Ureter (tissue), 1 donor: Measurements from ENCODE around the gene FAM241B. TPM values are rescaled to one million over a fixed set of nuclear protein-coding genes. Genes with fewer than 3 reads are reported as not detected.

ENCODE experiments used
- DNase-seq: peaks from one replicate; pipeline ENCODE4 v3.0.0-alpha.2; 2020; ENCODE audit warnings: low spot score
- total RNA-seq: library from RNA; stranded (reverse); gene quantifications from one replicate; pipeline ENCODE4 v1.2.4, GENCODE V29; 2023
- donor health status: DM: yes; HTN: yes; CAD: no.

Gene FAM241B
- total RNA-seq, 1 donor from 2014 or later = 5.6 TPM

GRCh38 chr10:69665474-69666320 is 35.6 kb downstream of the FAM241B start:
- DNase-seq = no peak

- DNase-seq = no peak
These were observed 36.7 kb downstream of the FAM241B start for GRCh38 chr10:69666756-69667155.

GRCh38 chr10:69668721-69669120 is 38.7 kb downstream of the FAM241B start:
- no peak for DNase-seq

DNA sequence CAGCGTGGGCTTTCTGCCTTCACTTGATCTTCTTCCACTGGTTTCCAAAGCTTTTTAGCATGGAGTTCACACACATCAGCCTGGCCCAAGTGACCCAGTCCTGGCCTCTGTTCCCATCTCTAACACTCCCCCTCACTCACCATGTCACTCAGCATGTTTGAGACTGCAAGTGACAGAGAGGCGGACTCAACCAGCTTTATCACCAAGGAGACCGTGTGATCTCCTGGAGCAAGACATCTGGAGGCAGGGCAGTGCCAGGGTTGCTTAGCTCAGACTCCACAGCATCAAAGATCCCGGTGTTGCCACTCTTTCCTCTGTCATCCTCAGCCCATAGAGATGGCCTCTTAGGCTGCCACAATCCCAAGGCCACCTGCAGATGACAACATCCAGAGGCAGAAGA is 39.4 kb downstream of the FAM241B start:
- DNase-seq = no peak

DNA sequence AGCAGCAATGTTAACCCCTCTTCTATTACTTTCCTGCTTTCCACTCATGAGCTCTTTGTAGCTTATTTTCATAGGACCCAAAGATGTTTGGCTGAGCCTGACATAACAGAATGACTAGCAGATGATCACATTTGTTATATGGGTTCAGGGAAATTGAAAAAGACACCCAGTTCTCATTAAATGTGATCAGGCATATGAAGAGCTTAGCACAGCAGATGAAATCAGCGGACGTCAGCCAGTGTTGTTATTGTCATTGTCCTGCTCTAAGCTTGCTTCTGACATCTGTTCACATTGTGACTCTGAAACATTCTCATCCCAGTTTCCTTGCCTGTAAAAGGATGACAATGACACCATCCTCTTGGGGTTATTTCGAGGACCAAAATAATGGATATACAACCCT is 43.5 kb downstream of the FAM241B start:
- DNase-seq = no peak

- DNase-seq = no peak
These were observed 44.7 kb downstream of the FAM241B start for GRCh38 chr10:69674786-69675185.

DNA sequence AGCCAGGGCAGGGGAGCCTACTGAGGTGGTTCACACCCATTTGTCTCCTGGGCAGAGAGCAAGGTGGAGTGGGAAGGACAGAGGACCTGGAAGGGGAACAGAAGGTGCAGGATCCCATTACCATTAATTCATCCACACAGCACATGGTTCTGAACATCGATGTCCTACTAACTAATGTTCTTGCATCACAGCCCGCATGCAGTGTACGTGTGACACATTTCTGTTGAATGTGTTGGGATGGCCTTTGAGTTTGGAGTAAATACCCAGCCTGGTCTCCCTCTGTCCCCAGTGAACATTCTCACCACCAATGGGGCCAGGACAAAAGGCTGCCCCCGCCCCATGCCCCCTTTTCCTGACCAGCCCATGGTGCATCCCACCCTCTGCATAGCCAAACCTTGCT is 46.3 kb downstream of the FAM241B start:
- no peak for DNase-seq

DNA sequence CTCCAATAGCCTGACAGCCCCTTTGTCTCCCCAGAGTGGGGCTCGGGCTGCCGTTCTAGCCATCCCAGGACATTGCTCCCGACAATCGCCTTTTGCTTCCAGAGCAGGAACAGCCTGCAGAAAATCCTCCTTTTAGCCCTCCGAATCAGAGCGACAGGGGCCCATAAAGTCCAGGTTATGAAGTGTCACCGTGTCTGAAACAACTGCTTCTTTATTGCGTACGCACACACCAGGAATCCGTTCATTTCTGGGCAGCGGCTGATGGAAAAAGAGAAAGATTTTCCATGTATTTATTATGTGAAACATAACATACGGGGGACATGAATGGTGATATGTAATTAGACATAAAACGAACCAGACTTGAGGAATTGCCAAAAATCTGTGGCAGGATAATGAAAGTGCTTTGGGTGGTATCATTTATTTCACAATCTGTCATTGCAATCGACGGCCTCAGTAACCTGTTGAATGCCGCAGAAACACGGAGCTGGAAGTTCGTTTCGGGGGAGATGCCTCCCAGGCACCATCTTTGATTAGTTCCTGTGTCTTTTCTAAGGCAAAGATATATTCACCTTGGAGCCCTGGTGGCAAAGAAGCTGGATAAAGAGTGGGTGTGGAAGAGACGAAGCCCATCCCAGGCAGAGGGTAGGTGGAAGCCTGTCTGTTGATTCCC is 48.1 kb downstream of the FAM241B start:
- no peak for DNase-seq

- DNase-seq = no peak
These were observed 49.7 kb downstream of the FAM241B start for GRCh38 chr10:69679736-69680135.

DNA sequence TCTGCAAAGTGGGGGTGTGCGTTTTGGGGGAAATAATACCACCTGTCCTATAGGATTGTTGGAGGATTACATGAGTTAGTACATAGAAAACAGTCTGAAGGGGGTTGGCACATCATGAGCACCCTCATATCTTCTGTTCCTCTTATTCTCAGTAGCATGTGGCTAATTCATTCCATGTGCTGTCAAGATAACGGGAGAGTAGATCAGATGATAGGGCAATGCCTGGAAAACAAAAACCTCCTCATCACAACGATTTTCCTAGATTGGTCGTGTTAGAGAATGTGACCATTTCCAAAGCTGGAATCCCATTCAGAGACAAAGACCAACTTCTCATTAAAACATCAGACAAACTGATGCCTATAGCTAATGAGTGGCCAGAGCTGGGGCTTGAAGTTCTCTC is 50.6 kb downstream of the FAM241B start:
- no peak for DNase-seq

DNA sequence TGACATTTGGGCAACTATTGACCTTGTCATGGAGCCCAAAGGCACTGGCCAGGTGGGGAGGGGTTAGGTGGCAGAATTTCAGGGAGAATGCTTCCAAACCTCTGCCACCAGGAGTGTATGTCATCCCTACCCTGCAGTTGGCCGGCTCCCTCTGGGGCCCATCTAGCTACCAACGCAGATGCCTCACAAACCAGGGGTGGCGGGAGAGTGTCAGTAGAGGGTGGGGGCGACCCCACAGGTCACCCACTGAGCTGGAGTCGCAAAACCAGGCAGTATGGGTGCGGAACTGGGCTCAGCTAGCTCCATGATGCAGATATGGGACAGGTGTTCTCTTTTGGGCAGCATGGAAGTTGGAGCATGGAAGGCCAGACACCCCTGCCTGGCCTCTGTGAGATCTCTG is 51.4 kb downstream of the FAM241B start:
- DNase-seq = no peak

DNA sequence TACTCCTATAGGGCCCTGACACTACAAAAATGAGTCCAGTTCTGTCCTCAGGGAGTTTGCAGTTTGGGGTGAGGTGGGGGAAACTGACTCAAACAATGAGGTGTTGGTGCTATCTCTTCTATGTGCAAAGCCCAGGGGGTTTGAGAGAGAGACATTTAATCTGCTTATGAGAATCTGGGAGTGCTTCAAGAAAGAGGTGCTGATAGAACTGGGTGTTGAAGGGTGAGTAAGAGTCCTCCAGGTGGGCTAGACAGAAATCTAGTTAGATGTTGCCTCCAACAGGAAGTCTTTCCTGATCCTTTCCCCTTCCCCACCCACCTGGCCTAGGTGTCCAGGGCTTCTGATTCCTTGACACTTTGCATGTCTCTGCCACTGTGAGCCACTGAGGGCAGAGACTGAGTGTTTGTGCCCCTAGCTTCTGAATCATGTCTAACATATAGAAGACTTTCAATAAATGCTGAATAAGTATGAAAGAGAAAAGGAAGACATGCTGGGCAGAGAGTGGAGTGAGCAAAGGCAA is 53.0 kb downstream of the FAM241B start:
- no peak for DNase-seq

Other genes with a start within 250 kb of the FAM241B start
- 5.6 TPM for gene TACR2, start 213.3 kb upstream of the FAM241B start, total RNA-seq
- gene TSPAN15, start 178.8 kb upstream of the FAM241B start, total RNA-seq = 156 TPM
- not detected for gene NEUROG3, start 56.8 kb upstream of the FAM241B start, total RNA-seq
- gene COL13A1, start 171.7 kb downstream of the FAM241B start, total RNA-seq = 4.9 TPM